Measurements from ENCODE around the gene NKX2-1. TPM values are rescaled to one million over a fixed set of nuclear protein-coding genes. Genes with fewer than 3 reads are reported as not detected.

NKX2-1 gene
- total RNA-seq, 4 donors from 2014 or later = not detected

GRCh38 chr14:36474593-36474992, 45.4 kb downstream of the NKX2-1 start:
- no peak overlapping the region for H3K4me3 ChIP-seq
- WGBS, 2 donors (ENCODE audit: low coverage in 1 of 2) = 67 to 68% methylated on average over 4 of the region's 4 CpGs
- no peaks in the 10 kb centered on the region for H3K9me3 ChIP-seq
- H3K27me3 ChIP-seq = peaks cover 10% of the 10 kb centered on the region
- in situ Hi-C loops (cut with MboI; ENCODE audit: low pct_ligation_motif_present in 1 of 4, low pct_unique_long_range_greater_than_20kb in 1 of 4, low sequenced_read_pairs in 3 of 4) = no loop called here
- no peak for DNase-seq
- TF ChIP-seq, protein P1, sequence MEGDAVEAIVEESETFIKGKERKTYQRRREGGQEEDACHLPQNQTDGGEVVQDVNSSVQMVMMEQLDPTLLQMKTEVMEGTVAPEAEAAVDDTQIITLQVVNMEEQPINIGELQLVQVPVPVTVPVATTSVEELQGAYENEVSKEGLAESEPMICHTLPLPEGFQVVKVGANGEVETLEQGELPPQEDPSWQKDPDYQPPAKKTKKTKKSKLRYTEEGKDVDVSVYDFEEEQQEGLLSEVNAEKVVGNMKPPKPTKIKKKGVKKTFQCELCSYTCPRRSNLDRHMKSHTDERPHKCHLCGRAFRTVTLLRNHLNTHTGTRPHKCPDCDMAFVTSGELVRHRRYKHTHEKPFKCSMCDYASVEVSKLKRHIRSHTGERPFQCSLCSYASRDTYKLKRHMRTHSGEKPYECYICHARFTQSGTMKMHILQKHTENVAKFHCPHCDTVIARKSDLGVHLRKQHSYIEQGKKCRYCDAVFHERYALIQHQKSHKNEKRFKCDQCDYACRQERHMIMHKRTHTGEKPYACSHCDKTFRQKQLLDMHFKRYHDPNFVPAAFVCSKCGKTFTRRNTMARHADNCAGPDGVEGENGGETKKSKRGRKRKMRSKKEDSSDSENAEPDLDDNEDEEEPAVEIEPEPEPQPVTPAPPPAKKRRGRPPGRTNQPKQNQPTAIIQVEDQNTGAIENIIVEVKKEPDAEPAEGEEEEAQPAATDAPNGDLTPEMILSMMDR (IDR thresholded peaks at IDR 0.05) = no peak
- TF ChIP-seq POLR2A (IDR thresholded peaks at IDR 0.05) = no peak
- H3K4me1 ChIP-seq = no peaks in the 10 kb centered on the region
- intact Hi-C loops (cut with DNase I; ENCODE audit: low total_unique reads) = no loop called here
- no peak overlapping the region for H3K27ac ChIP-seq
- H3K36me3 ChIP-seq = no peaks in the 10 kb centered on the region

GRCh38 chr14:36471431-36471830, 48.6 kb downstream of the NKX2-1 start:
- peaks cover 7% of the 10 kb centered on the region for H3K27me3 ChIP-seq
- H3K9me3 ChIP-seq = no peaks in the 10 kb centered on the region
- intact Hi-C loops (cut with DNase I; ENCODE audit: low total_unique reads) (no loop called here), in situ Hi-C loops (cut with MboI; ENCODE audit: low pct_ligation_motif_present in 1 of 4, low pct_unique_long_range_greater_than_20kb in 1 of 4, low sequenced_read_pairs in 3 of 4) (no loop called here)
- no peaks in the 10 kb centered on the region for H3K36me3 ChIP-seq
- TF ChIP-seq, protein P1 (IDR thresholded peaks at IDR 0.05) = no peak
- TF ChIP-seq POLR2A (IDR thresholded peaks at IDR 0.05) (no peak), POLR2AphosphoS5 (IDR thresholded peaks at IDR 0.05) (no peak), EP300 (IDR thresholded peaks at IDR 0.05; ENCODE audit: low read depth) (no peak)
- H3K4me1 ChIP-seq = no peaks in the 10 kb centered on the region
- H3K4me3 ChIP-seq = no peak overlapping the region
- H3K27ac ChIP-seq = no peak overlapping the region
- no peak for DNase-seq
- WGBS, 2 donors (ENCODE audit: low coverage in 1 of 2) = 76 to 93% methylated on average over 3 of the region's 3 CpGs

- Histone ChIP-seq H3K36me3 (no peaks in the 10 kb centered on the region), H3K27me3 (peaks cover 7% of the 10 kb centered on the region), H3K4me3 (no peak overlapping the region), H3K9me3 (no peaks in the 10 kb centered on the region), H3K4me1 (no peaks in the 10 kb centered on the region), H3K27ac (no peak overlapping the region)
- no peak for DNase-seq
- WGBS, 2 donors (ENCODE audit: low coverage in 1 of 2) = 50 to 55% methylated on average over 1 of the region's 1 CpG
- in situ Hi-C loops (cut with MboI; ENCODE audit: low pct_ligation_motif_present in 1 of 4, low pct_unique_long_range_greater_than_20kb in 1 of 4, low sequenced_read_pairs in 3 of 4) (no loop called here), intact Hi-C loops (cut with DNase I; ENCODE audit: low total_unique reads) (no loop called here)
- TF ChIP-seq POLR2A (IDR thresholded peaks at IDR 0.05) (no peak), EP300 (IDR thresholded peaks at IDR 0.05; ENCODE audit: low read depth) (no peak), POLR2AphosphoS5 (IDR thresholded peaks at IDR 0.05) (no peak)
- TF ChIP-seq, protein P1 (IDR thresholded peaks at IDR 0.05) = no peak
Measured at GRCh38 chr14:36467332-36467731, 52.7 kb downstream of the NKX2-1 start.

Other genes with a start within 250 kb of the NKX2-1 start
- 10 to 100 TPM in 3 of 4 donors, 1 to 10 TPM in 1; 5.4 to 20.6 (median 17.1) TPM for gene MBIP, start 199.6 kb downstream of the NKX2-1 start, total RNA-seq
- not detected for gene NKX2-8, start 62.4 kb upstream of the NKX2-1 start, total RNA-seq
- gene PAX9, start 141.6 kb upstream of the NKX2-1 start, total RNA-seq = under 1 TPM in 1 of 4 donors, not detected in 3; 0.79 TPM